ENCODE data around the gene SPEF1. TPM values are rescaled to one million over a fixed set of nuclear protein-coding genes. Genes with fewer than 3 reads are reported as not detected.
A peak's percentile ranks its signal among the peaks of the same experiment; 100 is the strongest.

Gene SPEF1
- total RNA-seq, 2 donors from 2014 or later = 0.35 to 0.44 TPM

DNA sequence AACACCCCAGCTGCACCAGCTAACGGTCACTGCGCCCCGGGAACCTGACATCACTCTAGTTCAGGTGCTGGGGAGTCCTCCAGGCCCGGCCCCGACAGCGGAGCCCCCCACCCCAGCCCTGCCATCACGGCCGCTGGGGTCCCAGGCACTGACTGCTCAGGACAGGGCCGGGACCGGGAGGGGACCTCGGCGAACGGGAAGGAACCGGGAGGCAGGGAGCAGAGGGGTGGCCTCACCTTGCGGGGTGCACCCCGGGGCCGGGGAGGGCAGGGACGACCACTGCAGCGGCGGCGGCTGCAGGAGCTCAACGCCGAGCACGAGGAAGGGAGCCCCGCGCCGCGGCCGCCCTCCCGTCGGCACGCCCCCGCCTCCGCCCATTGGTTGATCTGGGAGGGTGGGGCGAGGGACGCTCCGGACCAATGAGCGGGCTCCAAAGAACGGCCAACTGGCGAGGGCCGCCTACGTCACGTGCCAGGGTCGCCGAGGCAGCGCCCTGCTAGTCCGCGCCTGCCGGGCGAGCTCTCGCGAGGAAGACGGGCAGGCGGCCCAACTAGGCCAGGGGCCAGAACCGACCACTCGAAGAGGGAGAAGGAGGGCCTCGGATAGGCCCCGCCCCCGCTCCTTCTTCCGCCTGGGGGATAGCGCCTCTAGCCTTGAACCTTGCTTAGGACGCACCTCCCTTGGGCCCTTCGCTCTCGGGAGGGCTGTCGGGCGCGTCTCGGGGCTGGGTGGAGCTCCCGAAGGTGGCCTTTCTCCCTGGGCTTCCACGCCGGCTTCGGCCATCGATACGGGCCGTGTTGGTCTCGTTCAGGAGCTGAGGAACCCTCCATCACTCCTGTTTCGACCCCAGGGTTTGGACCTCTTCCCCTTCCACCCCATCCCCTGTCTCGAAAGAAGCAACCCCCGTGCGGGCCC lies 13.6 kb downstream of the SPEF1 start, which contains the start of gene ADISSP:
TSS of gene ADISSP (minus strand) at position 327 of the 915 bp plus-strand sequence. CDS start 7,653 bp downstream, outside the sequence.
- H3K4me1 Mint-ChIP-seq = peaks cover 3% of the 10 kb centered on the region
- peak; percentile 99 for DNase-seq
- H3K4me1 ChIP-seq (ENCODE audit: control insufficient read depth, insufficient read depth, low read length) = no peaks in the 10 kb centered on the region
- H3K9me3 ChIP-seq (ENCODE audit: control insufficient read depth, low read length) = no peaks in the 10 kb centered on the region
- H3K9ac ChIP-seq (ENCODE audit: extremely low read depth, low read length, poor library complexity, severe bottlenecking) = peak within 1 kb of the TSS; percentile 80
- WGBS, 2 experiments (ENCODE audit: insufficient coverage in 1 of 2, insufficient read length in 1 of 2) = 0% methylated on average over 20 to 80 of the region's 80 CpGs
- H3K4me3 Mint-ChIP-seq = peak within 1 kb of the TSS; percentile 71
- peaks cover 24% of the 10 kb centered on the region for H3K27me3 Mint-ChIP-seq (ENCODE audit: insufficient read depth)
- H3K9me3 Mint-ChIP-seq = no peaks in the 10 kb centered on the region
- H3K27ac Mint-ChIP-seq = peak within 1 kb of the TSS; percentile 89
- peak within 1 kb of the TSS; percentile 88 for H3K4me3 ChIP-seq (ENCODE audit: low read length)
- TF ChIP-seq, protein P1, sequence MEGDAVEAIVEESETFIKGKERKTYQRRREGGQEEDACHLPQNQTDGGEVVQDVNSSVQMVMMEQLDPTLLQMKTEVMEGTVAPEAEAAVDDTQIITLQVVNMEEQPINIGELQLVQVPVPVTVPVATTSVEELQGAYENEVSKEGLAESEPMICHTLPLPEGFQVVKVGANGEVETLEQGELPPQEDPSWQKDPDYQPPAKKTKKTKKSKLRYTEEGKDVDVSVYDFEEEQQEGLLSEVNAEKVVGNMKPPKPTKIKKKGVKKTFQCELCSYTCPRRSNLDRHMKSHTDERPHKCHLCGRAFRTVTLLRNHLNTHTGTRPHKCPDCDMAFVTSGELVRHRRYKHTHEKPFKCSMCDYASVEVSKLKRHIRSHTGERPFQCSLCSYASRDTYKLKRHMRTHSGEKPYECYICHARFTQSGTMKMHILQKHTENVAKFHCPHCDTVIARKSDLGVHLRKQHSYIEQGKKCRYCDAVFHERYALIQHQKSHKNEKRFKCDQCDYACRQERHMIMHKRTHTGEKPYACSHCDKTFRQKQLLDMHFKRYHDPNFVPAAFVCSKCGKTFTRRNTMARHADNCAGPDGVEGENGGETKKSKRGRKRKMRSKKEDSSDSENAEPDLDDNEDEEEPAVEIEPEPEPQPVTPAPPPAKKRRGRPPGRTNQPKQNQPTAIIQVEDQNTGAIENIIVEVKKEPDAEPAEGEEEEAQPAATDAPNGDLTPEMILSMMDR (conservative IDR thresholded peaks at IDR 0.05) = no peak
- no peaks in the 10 kb centered on the region for H3K27me3 ChIP-seq (ENCODE audit: control insufficient read depth, insufficient read depth, low read length, poor library complexity, severe bottlenecking)
- H3K36me3 ChIP-seq (ENCODE audit: control insufficient read depth, insufficient read depth, low read length) = no peaks in the 10 kb centered on the region
- H3K27ac ChIP-seq (ENCODE audit: low read depth, low read length) = peak within 1 kb of the TSS; percentile 100
- H3K36me3 Mint-ChIP-seq (ENCODE audit: low read depth) = no peaks in the 10 kb centered on the region

DNA sequence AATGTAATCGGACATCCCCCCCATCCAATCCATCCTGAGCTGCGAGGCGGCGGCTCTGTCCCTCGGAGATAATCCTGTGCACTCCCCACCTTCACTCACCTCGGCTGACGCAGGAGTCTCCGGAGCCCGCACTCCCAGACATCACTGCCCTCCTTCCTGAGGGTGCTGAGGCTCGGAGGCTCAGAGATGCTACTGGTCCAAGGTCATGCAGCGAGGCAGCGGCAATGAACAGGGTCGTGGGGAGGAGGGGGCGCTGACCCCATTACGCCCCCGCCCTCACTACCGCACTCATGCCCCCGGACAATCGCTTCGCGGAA lies 14.2 kb downstream of the SPEF1 start:
- no peaks in the 10 kb centered on the region for H3K36me3 Mint-ChIP-seq (ENCODE audit: low read depth)

DNA sequence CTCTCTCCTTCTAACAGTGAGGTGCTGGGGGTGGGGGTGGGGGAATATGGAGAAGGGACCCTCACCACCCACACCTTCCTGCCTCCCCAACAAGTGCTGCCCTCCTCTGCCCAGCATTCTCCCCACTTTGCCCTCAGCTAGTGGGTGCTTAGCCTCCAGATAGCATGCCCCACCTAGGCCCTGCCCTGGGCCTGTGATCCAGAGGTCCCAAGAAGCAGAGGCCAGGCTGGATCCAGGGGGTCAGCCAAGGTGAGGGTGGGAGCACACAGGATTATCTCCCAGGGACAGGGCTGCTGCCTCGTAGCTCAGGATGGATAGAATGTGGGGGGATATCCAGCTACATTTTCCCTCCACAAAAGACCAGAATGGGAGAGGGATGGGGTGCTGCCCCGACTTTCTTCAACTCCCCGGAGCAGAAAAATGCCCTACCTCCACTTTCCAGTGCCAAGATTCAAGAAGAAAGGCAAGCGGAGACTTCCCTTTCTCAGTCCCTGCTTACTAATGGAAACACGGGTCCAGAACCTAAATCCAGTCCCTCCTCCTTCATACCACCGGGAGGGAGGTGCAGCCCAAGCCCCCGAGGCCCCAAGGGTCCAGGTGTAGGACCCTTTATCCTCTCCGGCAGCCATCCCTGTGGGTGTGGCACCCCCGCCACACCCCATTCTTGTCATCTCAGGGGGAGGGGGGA lies 14.7 kb downstream of the SPEF1 start:
- peaks cover 15% of the 10 kb centered on the region for H3K27me3 Mint-ChIP-seq (ENCODE audit: insufficient read depth)
- no peaks in the 10 kb centered on the region for H3K9me3 ChIP-seq (ENCODE audit: control insufficient read depth, low read length)
- TF ChIP-seq, protein P1 (conservative IDR thresholded peaks at IDR 0.05) = no peak
- no peaks in the 10 kb centered on the region for H3K27me3 ChIP-seq (ENCODE audit: control insufficient read depth, insufficient read depth, low read length, poor library complexity, severe bottlenecking)
- no peaks in the 10 kb centered on the region for H3K4me1 ChIP-seq (ENCODE audit: control insufficient read depth, insufficient read depth, low read length)
- peak overlapping the region; percentile 71 for H3K4me3 Mint-ChIP-seq
- H3K27ac ChIP-seq (ENCODE audit: low read depth, low read length) = no peak overlapping the region
- H3K4me1 Mint-ChIP-seq = peaks cover 3% of the 10 kb centered on the region
- WGBS, 2 experiments (ENCODE audit: insufficient coverage in 1 of 2, insufficient read length in 1 of 2) = 40 to 44% methylated on average over 2 to 9 of the region's 9 CpGs
- H3K36me3 Mint-ChIP-seq (ENCODE audit: low read depth) = peaks cover 2% of the 10 kb centered on the region
- no peaks in the 10 kb centered on the region for H3K36me3 ChIP-seq (ENCODE audit: control insufficient read depth, insufficient read depth, low read length)
- DNase-seq = no peak
- H3K4me3 ChIP-seq (ENCODE audit: low read length) = peak overlapping the region; percentile 88
- peak overlapping the region; percentile 38 for H3K9ac ChIP-seq (ENCODE audit: extremely low read depth, low read length, poor library complexity, severe bottlenecking)
- H3K9me3 Mint-ChIP-seq = no peaks in the 10 kb centered on the region
- no peak overlapping the region for H3K27ac Mint-ChIP-seq

More for the DNA sequence above, 14.2 kb downstream of the SPEF1 start:
- Histone ChIP-seq H3K36me3 (ENCODE audit: control insufficient read depth, insufficient read depth, low read length) (no peaks in the 10 kb centered on the region), H3K4me3 (ENCODE audit: low read length) (peak overlapping the region; percentile 88), H3K9me3 (ENCODE audit: control insufficient read depth, low read length) (no peaks in the 10 kb centered on the region), H3K27ac (ENCODE audit: low read depth, low read length) (no peak overlapping the region), H3K27me3 (ENCODE audit: control insufficient read depth, insufficient read depth, low read length, poor library complexity, severe bottlenecking) (no peaks in the 10 kb centered on the region), H3K4me1 (ENCODE audit: control insufficient read depth, insufficient read depth, low read length) (no peaks in the 10 kb centered on the region), H3K9ac (ENCODE audit: extremely low read depth, low read length, poor library complexity, severe bottlenecking) (peak overlapping the region; percentile 38)
- no peaks in the 10 kb centered on the region for H3K9me3 Mint-ChIP-seq
- peak overlapping the region; percentile 71 for H3K4me3 Mint-ChIP-seq
- H3K4me1 Mint-ChIP-seq = peaks cover 3% of the 10 kb centered on the region
- no peak for DNase-seq
- TF ChIP-seq, protein P1 (conservative IDR thresholded peaks at IDR 0.05) = no peak
- peaks cover 20% of the 10 kb centered on the region for H3K27me3 Mint-ChIP-seq (ENCODE audit: insufficient read depth)
- WGBS, 2 experiments (ENCODE audit: insufficient coverage in 1 of 2, insufficient read length in 1 of 2) = 2% methylated on average over 21 of the region's 21 CpGs; no CpG with 5 or more reads in 1 of the 2 experiments
- H3K27ac Mint-ChIP-seq = peak overlapping the region; percentile 48
